Hepatic stellate cell (primary cell): ENCODE measurements around the gene FOXD2.
"Not testable (repeated sequence)": the region's sequence is repeated elsewhere in the genome, so short reads cannot be mapped to it uniquely, and the experiment has no call there.

ENCODE experiments used
- DNase-seq: peaks from one replicate; pipeline ENCODE4 v3.0.0; 2011; ENCODE audit warnings: low spot score

Gene FOXD2

DNA sequence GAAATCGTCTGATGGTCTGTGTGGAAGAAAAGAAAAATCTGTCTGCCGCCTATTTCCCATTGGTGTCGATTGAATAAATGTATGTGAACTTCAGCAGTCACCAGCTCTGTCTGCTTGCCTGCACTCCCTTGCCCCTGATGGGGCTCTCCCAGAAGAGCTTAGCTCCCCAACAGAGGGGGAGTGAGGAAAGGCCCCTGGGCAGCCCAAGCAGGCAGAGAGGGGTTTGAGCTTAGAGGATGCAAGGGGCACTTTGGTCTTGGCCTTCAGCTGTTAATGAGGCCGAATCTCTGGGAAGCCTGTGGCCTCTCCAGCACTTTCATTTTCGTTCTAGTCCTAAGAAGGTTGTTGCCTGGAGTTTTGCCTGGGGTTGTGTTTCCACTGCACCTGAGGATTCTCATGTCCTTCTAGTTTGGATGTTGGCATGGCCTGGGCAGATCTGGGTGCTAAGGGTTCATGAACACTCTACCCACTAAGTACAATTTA is 2.8 kb downstream of the FOXD2 start:
- no peak for DNase-seq

DNA sequence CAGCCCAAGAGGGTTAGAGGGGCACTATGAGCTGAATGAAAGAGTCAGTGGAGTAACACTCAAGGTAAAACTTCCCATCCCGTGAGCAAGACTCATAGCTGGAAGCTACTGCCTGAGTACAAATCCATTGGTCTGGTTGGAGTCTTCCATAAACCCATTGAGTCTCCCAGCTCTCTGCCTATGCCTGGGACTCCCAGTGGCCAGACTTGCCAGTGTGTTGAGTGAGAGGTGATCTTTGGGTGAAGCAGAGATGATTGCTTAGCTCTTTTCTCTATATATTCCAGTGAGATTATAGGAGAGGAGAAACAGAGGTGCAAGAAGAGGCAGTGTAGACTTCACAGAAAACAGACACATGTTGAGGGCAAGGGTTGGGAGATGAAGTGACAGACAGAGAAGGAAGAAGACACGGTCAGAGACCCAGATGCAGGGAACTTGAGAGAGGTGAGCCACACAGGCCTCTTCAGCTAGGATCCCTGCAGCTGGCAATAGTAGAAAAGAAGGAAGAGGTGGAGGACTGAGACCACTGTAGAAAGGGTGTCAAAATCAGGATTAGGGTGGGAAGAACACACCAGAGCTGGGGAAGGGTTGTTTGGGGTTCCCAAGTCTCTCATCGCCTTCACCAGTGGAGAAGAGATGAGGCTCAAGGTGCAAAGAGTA is 3.7 kb downstream of the FOXD2 start:
- no peak for DNase-seq

GRCh38 chr1:47442202-47442601 is 4.4 kb downstream of the FOXD2 start:
- no peak for DNase-seq

DNA sequence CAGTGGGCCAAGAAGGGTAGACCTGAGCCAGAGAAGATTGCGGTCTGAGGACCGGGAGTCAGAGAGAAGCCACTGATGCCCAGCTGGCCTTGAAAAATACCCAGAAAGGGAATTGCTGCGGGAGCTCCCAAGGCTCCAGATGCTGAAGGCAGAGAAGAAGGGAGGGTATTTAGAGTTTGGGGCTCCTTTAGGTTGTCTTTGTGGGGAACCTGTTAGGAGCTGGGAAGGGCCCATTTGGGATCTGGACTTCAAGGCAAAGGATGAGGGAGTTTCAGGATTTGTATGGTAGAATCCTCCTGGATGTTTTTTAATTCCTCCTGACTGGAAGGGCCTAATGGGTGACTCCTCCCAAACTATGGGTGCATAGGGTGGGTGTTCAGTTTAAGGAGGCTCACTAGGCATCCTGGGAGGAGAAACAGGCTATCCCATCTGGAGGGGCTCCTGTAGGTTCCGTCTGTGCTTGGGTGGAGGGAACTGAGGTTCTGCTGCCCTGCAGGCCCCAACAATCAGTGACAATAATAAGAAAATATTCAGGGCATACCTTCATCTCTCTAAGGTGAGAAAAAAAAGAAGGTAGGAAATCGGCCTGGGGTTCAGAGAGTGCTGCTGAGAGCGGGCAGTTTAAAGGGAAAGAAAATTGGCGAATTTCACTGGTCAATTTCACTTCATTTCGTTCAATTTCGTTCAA is 5.1 kb downstream of the FOXD2 start:
- DNase-seq = no peak

DNA sequence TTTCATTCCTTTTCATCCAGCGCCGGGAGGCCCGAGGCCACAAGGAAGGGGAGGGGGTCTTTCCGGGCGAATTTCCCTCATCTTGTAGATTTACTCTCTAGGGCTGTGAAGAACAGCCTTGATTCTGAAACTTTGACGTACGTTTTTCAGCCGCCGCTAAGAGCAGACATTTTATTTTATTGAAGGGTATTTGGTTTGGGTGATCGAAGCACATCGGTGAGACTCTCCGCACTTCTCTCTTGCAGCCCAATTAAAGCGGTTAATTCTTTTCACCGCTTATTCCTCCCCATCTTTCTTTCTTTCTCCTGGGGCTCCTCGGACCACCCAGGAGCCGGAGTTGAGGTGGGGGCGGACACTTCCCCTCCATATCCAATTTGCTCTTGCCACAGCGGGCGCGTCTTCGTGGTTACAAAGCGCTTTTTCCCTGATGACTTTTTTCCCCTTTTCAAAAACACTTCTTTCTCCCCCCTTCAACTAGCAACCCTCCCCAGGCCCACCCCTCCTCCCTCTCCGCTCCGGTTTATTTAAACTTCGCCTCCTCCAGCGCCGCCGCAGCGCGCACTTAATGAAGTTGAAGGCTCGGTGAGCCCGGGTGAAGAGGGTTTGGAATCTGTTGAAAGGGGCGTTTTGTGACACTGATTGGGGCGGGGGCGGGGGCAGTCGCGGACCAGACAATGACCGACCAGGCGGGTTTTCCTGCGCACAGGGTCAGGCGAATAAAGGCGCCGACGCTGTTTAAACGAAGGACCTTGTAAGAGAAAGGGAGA is 5.9 kb downstream of the FOXD2 start:
- DNase-seq = no peak

DNA sequence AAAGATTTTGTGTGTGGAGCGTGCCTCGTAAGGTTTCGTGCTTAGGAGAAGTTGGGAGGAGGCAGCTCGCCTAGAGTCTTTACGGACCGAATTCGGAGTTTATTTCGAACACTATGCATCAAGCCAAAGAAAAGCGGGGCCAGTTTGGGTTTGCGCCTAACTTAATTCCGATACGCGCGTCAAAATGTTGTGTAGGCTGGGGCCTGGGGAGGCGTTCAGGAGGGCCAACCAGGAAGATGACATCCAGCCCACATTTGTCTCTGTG is 6.4 kb downstream of the FOXD2 start:
- no peak for DNase-seq

- DNase-seq = no peak
Observed at GRCh38 chr1:47444562-47445465, 7.0 kb downstream of the FOXD2 start.

- DNase-seq = no peak
Observed at GRCh38 chr1:47445823-47446550, 8.1 kb downstream of the FOXD2 start.

DNA sequence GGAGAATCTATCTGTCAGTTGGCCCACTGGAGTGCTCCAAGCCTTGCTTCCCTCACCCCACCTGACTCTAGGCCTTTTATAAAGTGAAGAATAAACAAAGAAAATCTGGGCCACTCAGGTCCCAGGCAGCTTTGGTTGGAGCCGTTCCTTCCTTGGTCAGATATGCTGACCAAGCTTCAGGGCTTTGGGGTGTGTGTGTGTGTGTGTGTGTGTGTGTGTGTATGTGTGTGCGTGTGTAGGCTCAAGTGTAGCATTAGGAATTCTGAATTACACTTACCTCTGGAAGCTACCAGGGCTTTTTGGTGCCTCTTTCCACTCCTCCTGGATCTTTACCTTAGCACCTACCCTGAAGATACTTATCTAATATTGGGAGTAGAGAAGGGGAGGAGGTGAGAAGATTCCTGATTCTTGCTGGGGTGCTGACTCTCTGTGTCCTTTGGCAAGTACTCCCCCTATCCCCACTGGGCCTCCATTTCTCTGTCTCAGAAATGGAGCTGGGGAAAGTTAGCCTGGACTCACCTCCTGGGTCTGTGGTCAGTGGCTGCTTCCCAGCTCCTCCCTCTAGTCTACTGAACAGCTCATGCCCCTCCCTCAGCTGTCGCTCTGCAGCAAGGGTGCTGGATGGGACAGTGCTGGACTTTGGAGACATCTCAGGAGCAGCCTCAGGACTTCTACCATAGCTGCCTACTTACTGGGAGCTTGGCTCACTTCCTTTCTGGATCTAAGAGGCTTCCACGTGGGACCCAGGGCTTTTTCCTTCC is 10.8 kb downstream of the FOXD2 start:
- DNase-seq = no peak

- no peak for DNase-seq
Observed at GRCh38 chr1:47449822-47450552, 12.1 kb downstream of the FOXD2 start.

DNA sequence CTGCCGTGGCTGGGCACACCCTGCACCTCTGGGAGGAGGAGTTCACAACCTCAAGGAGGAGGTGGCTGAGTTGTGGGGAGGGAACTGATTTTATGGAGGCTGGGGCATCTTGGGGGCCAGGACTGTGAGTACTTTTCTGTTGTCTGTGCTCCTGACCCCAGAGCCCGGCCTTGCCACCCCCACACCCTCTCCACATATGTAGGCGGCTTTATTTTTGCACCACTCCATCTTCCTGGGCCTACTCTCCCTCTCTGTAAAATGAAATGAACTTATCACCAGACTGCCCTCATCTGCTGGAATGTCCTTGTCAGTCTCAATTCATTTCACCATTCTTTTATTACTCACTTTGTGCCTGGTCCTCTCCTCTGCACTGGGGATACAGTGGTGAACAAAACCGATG is 12.8 kb downstream of the FOXD2 start:
- no peak for DNase-seq

DNA sequence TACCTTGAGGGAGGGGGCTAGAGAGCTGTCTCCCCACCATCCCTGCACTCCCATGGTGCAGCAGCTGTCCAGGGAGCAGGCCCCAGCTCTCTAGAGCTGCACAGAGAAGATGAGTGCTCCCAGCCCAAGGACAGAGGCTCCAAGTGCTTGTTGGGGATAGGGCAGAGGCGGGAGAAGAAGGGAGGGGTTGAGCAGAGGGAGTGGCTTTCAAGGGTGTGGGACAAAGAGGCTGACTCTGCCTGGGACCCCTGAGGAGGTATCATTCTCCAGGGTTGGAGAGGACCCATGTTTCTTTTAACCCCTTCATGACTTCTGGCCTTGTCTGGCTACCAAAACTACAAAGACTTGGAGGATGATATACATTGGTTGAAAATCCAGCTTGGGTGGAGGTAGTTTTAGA is 14.6 kb downstream of the FOXD2 start:
- no peak for DNase-seq

DNA sequence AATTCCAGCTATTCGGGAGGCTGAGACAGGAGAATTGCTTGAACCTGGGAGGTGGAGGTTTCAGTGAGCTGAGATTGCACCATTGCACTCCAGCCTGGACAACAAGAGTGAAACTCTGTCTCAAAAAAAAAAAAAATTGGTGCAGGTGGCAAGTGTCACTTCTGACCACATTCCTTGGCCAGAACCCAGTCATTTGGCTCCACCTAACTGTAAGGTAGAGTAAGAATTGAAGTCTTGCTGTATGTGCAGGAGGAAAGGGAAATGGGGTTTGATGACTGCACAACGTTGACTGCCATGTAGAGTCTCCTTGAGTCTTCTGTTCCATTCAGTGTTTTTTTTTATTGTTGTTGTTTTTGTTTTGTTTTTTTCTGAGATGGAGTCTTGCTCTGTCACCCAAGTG is 16.1 kb downstream of the FOXD2 start:
- not testable (repeated sequence) for DNase-seq

GRCh38 chr1:47456250-47456649 is 18.4 kb downstream of the FOXD2 start:
- no peak for DNase-seq

DNA sequence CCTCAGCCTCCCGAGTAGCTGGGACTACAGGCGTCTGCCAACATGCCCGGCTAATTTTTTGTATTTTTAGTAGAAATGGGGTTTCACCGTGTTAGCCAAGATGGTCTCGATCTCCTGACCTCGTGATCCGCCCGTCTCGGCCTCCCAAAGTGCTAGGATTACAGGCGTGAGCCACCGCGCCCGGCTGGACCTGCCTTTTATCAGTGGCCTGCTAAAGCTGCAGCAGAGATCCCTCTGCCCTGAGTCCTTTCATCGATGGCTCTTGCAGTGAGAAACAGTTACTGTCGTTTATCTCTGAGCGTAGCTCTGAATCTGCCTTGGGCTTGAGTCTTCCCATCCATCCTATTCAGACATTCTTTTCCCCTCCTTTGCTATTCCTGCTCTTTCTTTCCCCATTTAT is 19.7 kb downstream of the FOXD2 start:
- not testable (repeated sequence) for DNase-seq

DNA sequence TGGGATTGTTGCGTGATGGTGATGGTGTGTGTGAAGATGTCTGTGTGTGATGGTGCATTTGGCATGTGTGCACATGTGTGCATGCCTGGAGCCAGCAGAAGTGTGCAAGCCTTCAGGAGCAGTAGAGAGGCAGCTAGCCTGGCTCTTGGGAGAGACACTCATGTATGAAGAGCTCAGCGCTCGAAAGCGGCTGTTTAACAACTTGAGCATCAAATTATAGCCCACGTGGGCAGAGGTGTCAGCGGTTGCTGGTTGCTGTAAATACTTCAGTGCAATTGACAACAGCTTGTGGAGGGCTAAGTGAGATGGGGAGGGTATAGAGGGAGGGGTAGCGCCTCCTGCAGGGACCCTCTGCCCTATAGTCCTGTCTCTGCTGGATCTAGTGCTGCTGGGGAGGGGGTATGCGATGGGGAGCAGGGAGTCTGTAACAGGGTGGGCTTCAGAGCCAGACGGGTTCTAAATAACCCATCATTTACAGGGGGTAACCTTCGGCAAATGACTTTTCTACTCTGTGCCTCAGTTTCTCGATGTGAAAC is 21.5 kb downstream of the FOXD2 start:
- no peak for DNase-seq

- DNase-seq = no peak
Observed at GRCh38 chr1:47460040-47460439, 22.2 kb downstream of the FOXD2 start.

GRCh38 chr1:47460456-47460855 is 22.6 kb downstream of the FOXD2 start:
- DNase-seq = no peak

DNA sequence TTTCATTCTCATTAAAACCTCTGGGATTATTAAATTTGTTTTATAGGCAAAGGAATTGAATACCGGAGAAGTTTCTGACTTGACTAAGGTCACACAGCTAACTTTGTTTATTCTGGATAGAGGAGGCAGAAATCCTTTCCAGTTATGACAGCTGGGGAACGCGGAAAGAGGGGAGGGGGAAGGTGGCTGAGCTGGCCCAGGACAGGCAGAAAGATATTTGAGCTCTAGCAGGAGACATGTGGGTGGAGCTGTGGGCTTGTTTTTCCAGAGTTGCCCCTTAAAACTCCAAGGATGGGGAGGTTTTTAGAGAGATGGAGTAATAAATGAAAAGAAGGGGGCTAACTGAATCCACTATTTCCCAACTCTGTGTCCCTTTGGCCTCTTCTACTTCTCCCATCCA is 27.8 kb downstream of the FOXD2 start:
- no peak for DNase-seq
